ENCODE measurements around the gene LGALS7. TPM values are rescaled to one million over a fixed set of nuclear protein-coding genes. Genes with fewer than 3 reads are reported as not detected.
"Not testable (repeated sequence)": the region's sequence is repeated elsewhere in the genome, so short reads cannot be mapped to it uniquely, and the experiment has no call there.

The LGALS7 gene
- polyA plus RNA-seq (2012; ENCODE audit: missing spikeins), result not detected

- DNase-seq (ENCODE audit: insufficient read length) (no peak), FAIRE-seq (no peak)
- TF ChIP-seq POLR2A (IDR thresholded peaks at IDR 0.05; ENCODE audit: low read depth, low read length) (no peak), POLR2AphosphoS5 (IDR thresholded peaks at IDR 0.05; ENCODE audit: low read depth, low read length) (no peak), TAF1 (IDR thresholded peaks at IDR 0.05; ENCODE audit: borderline replicate concordance, low read depth, low read length) (no peak)
These were observed at the start of gene LGALS7 for GRCh38 chr19:38773469-38774177. Gene LGALS7, minus strand, starts transcription at chr19:38773517. Its CDS starts 25 bp downstream, at chr19:38773492.

GRCh38 chr19:38821230-38821825 is 48.0 kb upstream of the LGALS7 start:
- not testable (repeated sequence) for DNase-seq (ENCODE audit: insufficient read length); FAIRE-seq

GRCh38 chr19:38819231-38819920 is 46.1 kb upstream of the LGALS7 start:
- FAIRE-seq (no peak), DNase-seq (ENCODE audit: insufficient read length) (no peak)
- TF ChIP-seq POLR2AphosphoS5 (IDR thresholded peaks at IDR 0.05; ENCODE audit: low read depth, low read length), result no peak

GRCh38 chr19:38817081-38817480 is 43.8 kb upstream of the LGALS7 start:
- FAIRE-seq, result no peak
- DNase-seq (ENCODE audit: insufficient read length), result no peak
- TF ChIP-seq TAF1 (IDR thresholded peaks at IDR 0.05; ENCODE audit: borderline replicate concordance, low read depth, low read length), result no peak
- no peak for TF ChIP-seq POLR2A (IDR thresholded peaks at IDR 0.05; ENCODE audit: low read depth, low read length)
- no peak for TF ChIP-seq POLR2AphosphoS5 (IDR thresholded peaks at IDR 0.05; ENCODE audit: low read depth, low read length)

GRCh38 chr19:38816131-38816750 is 42.9 kb upstream of the LGALS7 start:
- FAIRE-seq (no peak), DNase-seq (ENCODE audit: insufficient read length) (no peak)
- TF ChIP-seq POLR2A (IDR thresholded peaks at IDR 0.05; ENCODE audit: low read depth, low read length), result no peak
- TF ChIP-seq TAF1 (IDR thresholded peaks at IDR 0.05; ENCODE audit: borderline replicate concordance, low read depth, low read length), result no peak
- TF ChIP-seq POLR2AphosphoS5 (IDR thresholded peaks at IDR 0.05; ENCODE audit: low read depth, low read length), result no peak

- DNase-seq (ENCODE audit: insufficient read length), result no peak
- no peak for FAIRE-seq
- no peak for TF ChIP-seq POLR2A (IDR thresholded peaks at IDR 0.05; ENCODE audit: low read depth, low read length)
- TF ChIP-seq TAF1 (IDR thresholded peaks at IDR 0.05; ENCODE audit: borderline replicate concordance, low read depth, low read length), result no peak
- TF ChIP-seq POLR2AphosphoS5 (IDR thresholded peaks at IDR 0.05; ENCODE audit: low read depth, low read length), result 0 out of 2 replicates have a peak, but pooled peaks have one; percentile 37
These were observed 42.0 kb upstream of the LGALS7 start for GRCh38 chr19:38815059-38816001.

GRCh38 chr19:38813932-38814331 is 40.6 kb upstream of the LGALS7 start:
- not testable (repeated sequence) for FAIRE-seq; DNase-seq (ENCODE audit: insufficient read length)

- DNase-seq (ENCODE audit: insufficient read length) (no peak), FAIRE-seq (no peak)
- TF ChIP-seq POLR2AphosphoS5 (IDR thresholded peaks at IDR 0.05; ENCODE audit: low read depth, low read length) (no peak), TAF1 (IDR thresholded peaks at IDR 0.05; ENCODE audit: borderline replicate concordance, low read depth, low read length) (no peak), POLR2A (IDR thresholded peaks at IDR 0.05; ENCODE audit: low read depth, low read length) (no peak)
These were observed 40.0 kb upstream of the LGALS7 start for GRCh38 chr19:38813323-38813722.

GRCh38 chr19:38812841-38813320 is 39.6 kb upstream of the LGALS7 start, which contains the start of gene LGALS4:
Gene LGALS4, minus strand, starts transcription at chr19:38812945. Its CDS starts 59 bp downstream, at chr19:38812886.
- DNase-seq (ENCODE audit: insufficient read length) (no peak), FAIRE-seq (no peak)
- TF ChIP-seq TAF1 (IDR thresholded peaks at IDR 0.05; ENCODE audit: borderline replicate concordance, low read depth, low read length), result no peak
- TF ChIP-seq POLR2AphosphoS5 (IDR thresholded peaks at IDR 0.05; ENCODE audit: low read depth, low read length), result no peak
- TF ChIP-seq POLR2A (IDR thresholded peaks at IDR 0.05; ENCODE audit: low read depth, low read length), result no peak

GRCh38 chr19:38812009-38812840 is 38.9 kb upstream of the LGALS7 start:
- DNase-seq (ENCODE audit: insufficient read length) (no peak), FAIRE-seq (no peak)
- no peak for TF ChIP-seq POLR2AphosphoS5 (IDR thresholded peaks at IDR 0.05; ENCODE audit: low read depth, low read length)
- no peak for TF ChIP-seq POLR2A (IDR thresholded peaks at IDR 0.05; ENCODE audit: low read depth, low read length)
- no peak for TF ChIP-seq TAF1 (IDR thresholded peaks at IDR 0.05; ENCODE audit: borderline replicate concordance, low read depth, low read length)
